GM21360 (cell line): ENCODE measurements around the gene FGF23.
"Not testable (repeated sequence)": the region's sequence is repeated elsewhere in the genome, so short reads cannot be mapped to it uniquely, and the experiment has no call there.

Source experiments
- ATAC-seq: cut with Tn5 transposase; IDR thresholded peaks from one replicate; pipeline ENCODE4 v1.9.1; 2021; ENCODE audit warnings: mild to moderate bottlenecking, moderate library complexity; ENCODE audit not compliant: unreplicated experiment

FGF23 gene

DNA sequence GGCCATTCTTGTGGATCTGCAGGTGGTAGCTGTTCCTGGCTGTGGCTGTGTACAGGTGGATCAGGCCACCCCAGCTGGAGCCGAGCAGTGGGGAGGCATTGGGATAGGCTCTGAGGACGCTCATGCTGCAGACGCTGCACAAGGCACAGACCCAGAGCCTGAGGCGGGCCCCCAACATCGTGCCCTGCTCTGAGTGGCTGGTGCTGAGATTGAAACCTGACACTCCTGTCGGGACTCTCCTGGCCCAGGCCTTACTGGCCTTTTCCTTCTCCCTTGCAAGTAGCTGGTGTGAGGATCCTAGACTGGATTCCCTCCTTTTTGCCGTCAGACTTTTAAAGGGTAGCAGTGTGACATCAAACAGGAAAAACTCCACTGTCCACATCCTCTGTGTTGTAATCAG, at the start of gene FGF23:
TSS of gene FGF23 (minus strand) at position 308 of the 400 bp plus-strand sequence. CDS start at position 178, 130 bp downstream.
- ATAC-seq, result no peak

GRCh38 chr12:4424422-4424821, 44.9 kb upstream of the FGF23 start:
- ATAC-seq, result no peak

- no peak for ATAC-seq
Observed at GRCh38 chr12:4423528-4424195, 44.1 kb upstream of the FGF23 start.

GRCh38 chr12:4422985-4423384, 43.5 kb upstream of the FGF23 start:
- ATAC-seq, result no peak

GRCh38 chr12:4421590-4422031, 42.1 kb upstream of the FGF23 start:
- ATAC-seq, result no peak

GRCh38 chr12:4420138-4420670, 40.7 kb upstream of the FGF23 start:
- no peak for ATAC-seq

DNA sequence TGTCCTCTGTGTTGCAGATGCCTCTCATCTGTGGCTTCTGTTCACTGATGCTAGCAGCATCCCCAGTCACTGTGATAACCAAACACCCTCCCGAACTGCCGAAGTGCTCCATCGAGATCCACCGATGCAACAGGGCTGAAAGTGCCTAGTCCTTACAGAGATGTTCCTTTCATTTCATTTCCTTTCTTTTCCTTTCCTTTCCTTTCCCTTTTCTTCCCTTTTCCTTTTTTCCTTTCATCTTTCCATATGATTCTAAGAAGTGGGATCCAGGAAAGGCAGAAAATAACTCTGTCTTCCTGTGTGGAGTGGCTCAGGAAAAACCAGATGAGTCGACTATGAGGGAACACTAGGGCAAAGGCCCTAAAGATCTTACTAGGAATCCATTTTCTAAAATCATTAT, 39.4 kb upstream of the FGF23 start:
- no peak for ATAC-seq

- ATAC-seq, result no peak
Observed at GRCh38 chr12:4417936-4418335, 38.4 kb upstream of the FGF23 start.

DNA sequence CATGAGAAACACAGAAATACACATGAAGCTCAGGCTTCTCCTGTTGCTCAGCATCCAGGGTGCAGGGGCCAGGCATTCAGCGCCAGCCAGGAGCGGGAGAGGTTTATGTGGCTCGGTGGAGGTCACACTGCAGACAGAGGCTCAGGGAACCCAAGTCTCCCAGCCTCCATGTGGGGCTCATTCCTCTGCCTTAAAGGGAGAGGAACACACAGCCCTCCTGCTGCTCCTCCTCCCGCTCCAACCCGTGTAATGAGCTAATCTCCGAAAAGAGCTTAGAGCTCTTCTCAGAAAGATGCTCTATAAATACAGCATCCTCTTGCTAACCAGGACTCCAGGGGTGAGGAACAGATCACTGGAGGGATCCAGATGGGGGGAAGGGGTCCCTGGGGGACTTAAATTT, 37.9 kb upstream of the FGF23 start:
- no peak for ATAC-seq

GRCh38 chr12:4416276-4416675, 36.8 kb upstream of the FGF23 start:
- no peak for ATAC-seq

GRCh38 chr12:4412465-4412864, 33.0 kb upstream of the FGF23 start:
- ATAC-seq, result no peak

GRCh38 chr12:4412056-4412455, 32.5 kb upstream of the FGF23 start:
- no peak for ATAC-seq

- no peak for ATAC-seq
Observed at GRCh38 chr12:4407136-4407535, 27.6 kb upstream of the FGF23 start.

DNA sequence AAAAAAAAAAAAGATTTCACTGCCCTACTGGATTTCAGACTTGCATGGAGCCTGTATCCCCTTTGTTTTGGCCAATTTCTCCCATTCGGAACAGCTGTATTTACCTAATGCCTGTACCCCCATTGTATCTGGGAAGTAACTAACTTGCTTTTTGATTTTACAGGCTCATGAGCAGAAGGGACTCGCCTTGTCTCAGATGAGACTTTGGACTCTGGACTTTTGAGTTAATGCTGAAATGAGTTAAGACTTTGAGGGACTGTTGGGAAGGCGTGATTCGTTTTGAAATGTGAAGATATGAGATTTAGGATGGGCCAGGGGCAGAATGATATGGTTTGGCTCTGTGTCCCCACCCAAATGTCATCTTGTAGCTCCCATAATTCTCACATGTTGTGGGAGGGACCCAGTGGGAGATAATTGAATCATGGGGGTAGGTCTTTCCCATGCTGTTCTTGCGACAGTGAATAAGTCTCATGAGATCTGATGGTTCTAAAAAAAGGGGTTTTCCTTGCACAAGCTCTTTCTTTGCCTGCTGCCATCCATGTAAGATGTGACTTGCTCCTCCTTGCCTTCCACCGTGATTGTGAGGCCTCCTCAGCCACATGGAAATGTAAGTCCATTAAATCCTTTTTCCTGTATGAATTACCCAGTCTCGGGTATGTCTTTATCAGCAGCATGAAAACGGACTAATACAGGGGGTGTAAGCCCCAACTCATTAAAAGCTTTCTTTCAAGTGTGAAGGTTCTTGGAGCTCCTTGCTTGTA, 25.5 kb upstream of the FGF23 start:
- not testable (repeated sequence) for ATAC-seq

DNA sequence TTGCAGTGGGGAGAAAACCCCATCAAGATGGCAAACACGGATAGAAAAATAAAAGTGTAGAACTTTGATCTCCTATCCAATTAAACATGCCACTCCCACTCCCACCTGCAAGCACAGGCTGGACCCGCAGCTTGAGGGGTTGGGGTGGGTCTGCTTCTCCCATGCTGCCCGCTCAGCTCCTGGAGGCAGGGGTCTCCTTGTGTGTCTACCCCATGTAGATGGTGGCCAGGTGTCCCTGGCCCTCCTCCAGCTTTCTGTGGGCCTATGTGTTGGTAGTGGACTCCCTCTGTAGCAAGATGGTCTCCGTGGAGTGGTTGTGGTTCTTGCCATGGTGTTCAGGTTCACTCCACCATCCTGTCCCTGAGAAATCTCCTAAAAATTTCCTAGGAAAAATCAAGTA, 23.5 kb upstream of the FGF23 start:
- ATAC-seq, result no peak

DNA sequence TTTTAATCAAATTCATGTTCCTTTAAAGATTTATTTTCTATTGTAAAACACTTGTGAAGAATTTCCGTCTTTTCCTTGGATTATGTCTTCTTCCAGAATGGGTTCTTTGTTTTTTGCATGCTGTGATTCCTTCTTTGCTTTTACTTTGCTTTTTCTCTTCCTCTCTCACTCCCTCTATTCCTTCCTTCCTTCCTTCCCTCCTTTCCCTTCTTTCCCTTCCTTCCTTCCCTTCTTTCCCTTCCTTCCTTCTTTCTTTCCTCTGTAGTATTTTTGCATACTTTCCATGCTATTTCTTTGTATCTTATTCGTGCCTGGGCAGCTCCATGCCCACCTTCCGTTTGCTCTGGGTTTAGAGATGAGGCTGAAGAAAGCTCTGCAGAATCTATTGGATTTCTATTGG, 21.6 kb upstream of the FGF23 start:
- no peak for ATAC-seq

- ATAC-seq, result no peak
Observed at GRCh38 chr12:4395818-4396217, 16.3 kb upstream of the FGF23 start.

DNA sequence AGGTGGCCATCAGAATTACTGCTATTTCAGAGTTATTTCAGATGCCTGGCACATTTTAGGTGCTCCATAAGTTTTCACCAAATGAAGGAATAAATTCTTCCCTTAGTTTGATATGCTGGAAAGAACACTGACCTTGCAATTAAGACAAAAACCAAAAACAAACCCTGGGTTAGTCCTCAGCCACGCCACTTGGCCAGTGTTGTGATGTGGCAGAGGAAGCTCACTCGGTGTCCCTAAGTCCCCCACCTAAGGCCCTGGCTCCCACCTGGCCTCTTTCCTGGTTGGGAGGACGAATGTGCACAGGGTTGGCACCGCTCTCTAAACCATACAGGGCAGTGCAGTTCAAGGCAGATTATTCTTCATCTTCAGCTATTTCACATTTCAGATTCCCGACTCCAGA, 13.7 kb upstream of the FGF23 start:
- no peak for ATAC-seq

GRCh38 chr12:4392223-4392742, 12.8 kb upstream of the FGF23 start:
- no peak for ATAC-seq

DNA sequence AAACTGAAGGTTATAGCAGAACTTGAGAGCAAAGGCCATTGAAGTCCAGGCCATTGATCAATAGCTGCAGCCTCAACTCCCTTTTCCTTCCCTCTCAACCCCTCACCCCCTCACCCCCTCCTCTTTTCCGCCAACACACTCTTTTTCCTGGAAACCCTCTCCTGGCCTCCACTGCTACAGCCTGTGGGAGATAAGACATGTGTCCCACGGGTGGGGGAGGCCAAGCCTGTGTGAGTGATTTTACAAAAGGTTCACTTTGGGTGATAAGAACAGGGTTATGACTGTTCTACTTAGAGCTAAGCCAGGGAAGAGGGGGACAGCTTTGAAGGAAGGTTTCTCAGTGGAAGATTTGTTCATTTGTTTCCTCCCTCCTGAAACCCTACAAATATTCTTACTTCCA, 9.2 kb upstream of the FGF23 start:
- ATAC-seq, result no peak

DNA sequence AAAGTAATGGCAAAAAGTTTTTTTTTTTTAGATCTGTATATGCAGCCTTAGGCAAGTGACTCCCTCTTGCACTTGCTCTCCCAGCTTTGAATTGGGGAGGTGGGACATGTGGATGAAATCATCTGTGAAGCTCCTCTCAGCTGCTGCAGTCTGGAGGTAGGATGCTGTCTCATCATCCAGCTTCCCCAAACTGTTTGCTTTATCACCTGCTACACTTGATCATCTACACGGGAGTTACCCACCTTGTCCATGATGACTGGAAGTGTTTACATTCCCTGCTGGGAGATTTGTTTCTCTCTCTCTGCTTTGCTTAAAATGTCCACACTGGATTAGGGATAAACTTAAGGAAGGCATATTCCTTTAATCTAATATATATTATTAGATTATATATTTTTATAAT, 8.5 kb upstream of the FGF23 start:
- no peak for ATAC-seq

DNA sequence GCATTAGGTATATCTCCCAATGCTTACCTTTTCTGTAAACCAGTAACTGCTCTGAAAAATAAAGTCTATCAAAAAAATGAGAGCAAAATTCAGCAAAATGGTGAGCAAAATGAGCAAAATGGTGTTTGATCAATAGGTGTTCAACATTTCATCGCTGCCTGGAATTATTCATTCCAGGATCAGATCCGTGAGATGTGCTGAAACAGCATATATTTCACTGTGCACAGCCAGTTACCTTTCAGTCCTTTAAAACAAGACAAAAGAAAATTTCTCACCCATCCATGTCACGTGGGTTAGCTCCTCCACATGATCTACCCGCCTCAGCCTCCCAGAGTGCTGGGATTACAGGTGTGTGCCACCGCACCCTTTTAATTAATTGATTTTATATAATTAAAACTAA, 8.1 kb upstream of the FGF23 start:
- ATAC-seq, result no peak
